ENCODE data around the gene SRCIN1.

SRCIN1 gene

GRCh38 chr17:38600416-38600815 is 5.3 kb downstream of the SRCIN1 start:
- Histone ChIP-seq H3K4me3 (ENCODE audit: insufficient read depth, low read depth, low read length) (no peak overlapping the region), H3K27ac (ENCODE audit: insufficient read depth, low read depth, low read length, poor library complexity, severe bottlenecking) (no peak overlapping the region), H3K4me1 (ENCODE audit: control insufficient read depth, insufficient read depth, low read length) (peaks cover 89% of the 10 kb centered on the region), H3K27me3 (ENCODE audit: control insufficient read depth, insufficient read depth, low read length, poor library complexity, severe bottlenecking) (no peaks in the 10 kb centered on the region), H3K36me3 (ENCODE audit: control insufficient read depth, insufficient read depth, low read length) (no peaks in the 10 kb centered on the region), H3K9me3 (ENCODE audit: control insufficient read depth, low read length) (no peaks in the 10 kb centered on the region)
- WGBS, 2 experiments: 54 to 58% methylated on average over 4 of the region's 4 CpGs

- H3K36me3 ChIP-seq (ENCODE audit: control insufficient read depth, insufficient read depth, low read length): no peaks in the 10 kb centered on the region
- H3K27me3 ChIP-seq (ENCODE audit: control insufficient read depth, insufficient read depth, low read length, poor library complexity, severe bottlenecking): no peaks in the 10 kb centered on the region
- H3K4me1 ChIP-seq (ENCODE audit: control insufficient read depth, insufficient read depth, low read length): peaks cover 82% of the 10 kb centered on the region
- WGBS, 2 experiments: 48 to 56% methylated on average over 9 of the region's 9 CpGs
- no peak overlapping the region for H3K4me3 ChIP-seq (ENCODE audit: insufficient read depth, low read depth, low read length)
- no peaks in the 10 kb centered on the region for H3K9me3 ChIP-seq (ENCODE audit: control insufficient read depth, low read length)
- H3K27ac ChIP-seq (ENCODE audit: insufficient read depth, low read depth, low read length, poor library complexity, severe bottlenecking): no peak overlapping the region
Observed at GRCh38 chr17:38599398-38599856, 6.3 kb downstream of the SRCIN1 start.

- Histone ChIP-seq H3K4me3 (ENCODE audit: insufficient read depth, low read depth, low read length) (no peak overlapping the region), H3K4me1 (ENCODE audit: control insufficient read depth, insufficient read depth, low read length) (peaks cover 78% of the 10 kb centered on the region), H3K9me3 (ENCODE audit: control insufficient read depth, low read length) (no peaks in the 10 kb centered on the region), H3K27me3 (ENCODE audit: control insufficient read depth, insufficient read depth, low read length, poor library complexity, severe bottlenecking) (no peaks in the 10 kb centered on the region), H3K36me3 (ENCODE audit: control insufficient read depth, insufficient read depth, low read length) (no peaks in the 10 kb centered on the region), H3K27ac (ENCODE audit: insufficient read depth, low read depth, low read length, poor library complexity, severe bottlenecking) (no peak overlapping the region)
- WGBS, 2 experiments: 68 to 80% methylated on average over 3 of the region's 3 CpGs
Observed at GRCh38 chr17:38598995-38599394, 6.8 kb downstream of the SRCIN1 start.

- no peaks in the 10 kb centered on the region for H3K36me3 ChIP-seq (ENCODE audit: control insufficient read depth, insufficient read depth, low read length)
- no peak overlapping the region for H3K4me3 ChIP-seq (ENCODE audit: insufficient read depth, low read depth, low read length)
- 7% methylated on average over 4 of the region's 4 CpGs for WGBS, 2 experiments
- H3K4me1 ChIP-seq (ENCODE audit: control insufficient read depth, insufficient read depth, low read length): peaks cover 73% of the 10 kb centered on the region
- H3K27me3 ChIP-seq (ENCODE audit: control insufficient read depth, insufficient read depth, low read length, poor library complexity, severe bottlenecking): no peaks in the 10 kb centered on the region
- no peaks in the 10 kb centered on the region for H3K9me3 ChIP-seq (ENCODE audit: control insufficient read depth, low read length)
- no peak overlapping the region for H3K27ac ChIP-seq (ENCODE audit: insufficient read depth, low read depth, low read length, poor library complexity, severe bottlenecking)
Observed at GRCh38 chr17:38598536-38598935, 7.2 kb downstream of the SRCIN1 start.

- WGBS, 2 experiments: 89 to 97% methylated on average over 1 of the region's 1 CpG
- Histone ChIP-seq H3K9me3 (ENCODE audit: control insufficient read depth, low read length) (no peaks in the 10 kb centered on the region), H3K4me1 (ENCODE audit: control insufficient read depth, insufficient read depth, low read length) (peaks cover 66% of the 10 kb centered on the region), H3K27ac (ENCODE audit: insufficient read depth, low read depth, low read length, poor library complexity, severe bottlenecking) (no peak overlapping the region), H3K36me3 (ENCODE audit: control insufficient read depth, insufficient read depth, low read length) (no peaks in the 10 kb centered on the region), H3K27me3 (ENCODE audit: control insufficient read depth, insufficient read depth, low read length, poor library complexity, severe bottlenecking) (no peaks in the 10 kb centered on the region), H3K4me3 (ENCODE audit: insufficient read depth, low read depth, low read length) (no peak overlapping the region)
Observed at GRCh38 chr17:38597375-38597774, 8.4 kb downstream of the SRCIN1 start.

GRCh38 chr17:38596651-38597050 is 9.1 kb downstream of the SRCIN1 start:
- H3K27ac ChIP-seq (ENCODE audit: insufficient read depth, low read depth, low read length, poor library complexity, severe bottlenecking): no peak overlapping the region
- no peaks in the 10 kb centered on the region for H3K9me3 ChIP-seq (ENCODE audit: control insufficient read depth, low read length)
- H3K4me1 ChIP-seq (ENCODE audit: control insufficient read depth, insufficient read depth, low read length): peaks cover 68% of the 10 kb centered on the region
- no peak overlapping the region for H3K4me3 ChIP-seq (ENCODE audit: insufficient read depth, low read depth, low read length)
- H3K36me3 ChIP-seq (ENCODE audit: control insufficient read depth, insufficient read depth, low read length): no peaks in the 10 kb centered on the region
- H3K27me3 ChIP-seq (ENCODE audit: control insufficient read depth, insufficient read depth, low read length, poor library complexity, severe bottlenecking): no peaks in the 10 kb centered on the region
- WGBS, 2 experiments: 74 to 85% methylated on average over 2 of the region's 2 CpGs

- no peaks in the 10 kb centered on the region for H3K36me3 ChIP-seq (ENCODE audit: control insufficient read depth, insufficient read depth, low read length)
- 31 to 36% methylated on average over 9 of the region's 9 CpGs for WGBS, 2 experiments
- no peaks in the 10 kb centered on the region for H3K9me3 ChIP-seq (ENCODE audit: control insufficient read depth, low read length)
- H3K4me3 ChIP-seq (ENCODE audit: insufficient read depth, low read depth, low read length): no peak overlapping the region
- peaks cover 65% of the 10 kb centered on the region for H3K4me1 ChIP-seq (ENCODE audit: control insufficient read depth, insufficient read depth, low read length)
- H3K27me3 ChIP-seq (ENCODE audit: control insufficient read depth, insufficient read depth, low read length, poor library complexity, severe bottlenecking): no peaks in the 10 kb centered on the region
- no peak overlapping the region for H3K27ac ChIP-seq (ENCODE audit: insufficient read depth, low read depth, low read length, poor library complexity, severe bottlenecking)
Observed at GRCh38 chr17:38595892-38596291, 9.9 kb downstream of the SRCIN1 start.

- no peaks in the 10 kb centered on the region for H3K27me3 ChIP-seq (ENCODE audit: control insufficient read depth, insufficient read depth, low read length, poor library complexity, severe bottlenecking)
- no peaks in the 10 kb centered on the region for H3K9me3 ChIP-seq (ENCODE audit: control insufficient read depth, low read length)
- H3K36me3 ChIP-seq (ENCODE audit: control insufficient read depth, insufficient read depth, low read length): no peaks in the 10 kb centered on the region
- no peak overlapping the region for H3K4me3 ChIP-seq (ENCODE audit: insufficient read depth, low read depth, low read length)
- WGBS, 2 experiments: 74 to 78% methylated on average over 13 of the region's 13 CpGs
- H3K27ac ChIP-seq (ENCODE audit: insufficient read depth, low read depth, low read length, poor library complexity, severe bottlenecking): no peak overlapping the region
- H3K4me1 ChIP-seq (ENCODE audit: control insufficient read depth, insufficient read depth, low read length): peaks cover 48% of the 10 kb centered on the region
Observed at GRCh38 chr17:38594152-38594551, 11.6 kb downstream of the SRCIN1 start.

GRCh38 chr17:38592487-38592886 is 13.3 kb downstream of the SRCIN1 start:
- Histone ChIP-seq H3K27me3 (ENCODE audit: control insufficient read depth, insufficient read depth, low read length, poor library complexity, severe bottlenecking) (no peaks in the 10 kb centered on the region), H3K4me1 (ENCODE audit: control insufficient read depth, insufficient read depth, low read length) (peaks cover 49% of the 10 kb centered on the region), H3K4me3 (ENCODE audit: insufficient read depth, low read depth, low read length) (no peak overlapping the region), H3K27ac (ENCODE audit: insufficient read depth, low read depth, low read length, poor library complexity, severe bottlenecking) (no peak overlapping the region), H3K36me3 (ENCODE audit: control insufficient read depth, insufficient read depth, low read length) (no peaks in the 10 kb centered on the region), H3K9me3 (ENCODE audit: control insufficient read depth, low read length) (no peaks in the 10 kb centered on the region)

GRCh38 chr17:38591759-38592241 is 14.0 kb downstream of the SRCIN1 start:
- WGBS, 2 experiments: 89 to 90% methylated on average over 5 of the region's 5 CpGs
- H3K4me3 ChIP-seq (ENCODE audit: insufficient read depth, low read depth, low read length): no peak overlapping the region
- H3K27ac ChIP-seq (ENCODE audit: insufficient read depth, low read depth, low read length, poor library complexity, severe bottlenecking): no peak overlapping the region
- H3K27me3 ChIP-seq (ENCODE audit: control insufficient read depth, insufficient read depth, low read length, poor library complexity, severe bottlenecking): no peaks in the 10 kb centered on the region
- H3K36me3 ChIP-seq (ENCODE audit: control insufficient read depth, insufficient read depth, low read length): no peaks in the 10 kb centered on the region
- peaks cover 48% of the 10 kb centered on the region for H3K4me1 ChIP-seq (ENCODE audit: control insufficient read depth, insufficient read depth, low read length)
- H3K9me3 ChIP-seq (ENCODE audit: control insufficient read depth, low read length): no peaks in the 10 kb centered on the region
